CD14-positive monocyte (primary cell): ENCODE data around the gene OR4D6. TPM values are rescaled to one million over a fixed set of nuclear protein-coding genes. Genes with fewer than 3 reads are reported as not detected.

Experiments
- DNase-seq, 3 donors: peaks; one replicate each; pipeline ENCODE4 v3.0.0-alpha.2; 2011 to 2022
- H2AFZ ChIP-seq: 2 replicates; pipeline ENCODE4 v1.6.0; 2012; ENCODE audit warnings: mild to moderate bottlenecking, low read depth, low read length, inconsistent platforms; ENCODE audit not compliant: insufficient read depth, poor library complexity, severe bottlenecking
- H3K27ac ChIP-seq, 2 donors: 1 replicate in 1 of 2; 2 replicates in 1 of 2; pipeline ENCODE4 v1.5.1; 2012 to 2013; ENCODE audit warnings: low read length in 2 of 2, control low read depth in 1 of 2, inconsistent platforms in 1 of 2, low read depth in 1 of 2, mild to moderate bottlenecking in 1 of 2
- H3K27me3 ChIP-seq, 2 donors: one replicate each; pipeline versions ENCODE4 v1.6.0 to v1.6.1; 2011 to 2013; ENCODE audit warnings: low read length in 2 of 2; ENCODE audit not compliant: control insufficient read depth in 2 of 2, insufficient read depth in 2 of 2
- H3K36me3 ChIP-seq, 2 donors: replicated peaks in 1 of 2; 1 replicate in 1 of 2; 2 replicates in 1 of 2; pipeline versions ENCODE4 v1.5.1 to v1.6.1; 2012 to 2013; ENCODE audit warnings: low read length in 2 of 2, control low read depth in 1 of 2, inconsistent platforms in 1 of 2, mild to moderate bottlenecking in 1 of 2; ENCODE audit not compliant: insufficient read depth in 2 of 2, control insufficient read depth in 1 of 2
- H3K4me1 ChIP-seq, 2 donors: 1 replicate in 1 of 2; 2 replicates in 1 of 2; pipeline versions ENCODE4 v1.5.1 to v1.6.1; 2012 to 2013; ENCODE audit warnings: low read length in 2 of 2, control low read depth in 1 of 2, inconsistent platforms in 1 of 2, mild to moderate bottlenecking in 1 of 2, moderate library complexity in 1 of 2; ENCODE audit not compliant: insufficient read depth in 2 of 2, control insufficient read depth in 1 of 2
- H3K4me2 ChIP-seq: replicated peaks from 2 replicates; pipeline ENCODE3; 2012; ENCODE audit warnings: low read length, moderate library complexity, mild to moderate bottlenecking; ENCODE audit not compliant: poor library complexity, severe bottlenecking; ENCODE audit errors: extremely low read depth
- H3K4me3 ChIP-seq, 3 experiments: fragments of 200-600 bp in 1 of 3; sonication (generic) in 1 of 3; replicated peaks in 1 of 3; 1 replicate in 2 of 3; 2 replicates in 1 of 3; pipeline ENCODE4 v1.5.1; 2011 to 2013; ENCODE audit warnings: low read length in 3 of 3, mild to moderate bottlenecking in 3 of 3, control low read depth in 2 of 3, low read depth in 2 of 3, inconsistent platforms in 1 of 3, moderate library complexity in 1 of 3
- H3K79me2 ChIP-seq: 2 replicates; pipeline ENCODE4 v1.6.0; 2012; ENCODE audit warnings: mild to moderate bottlenecking, control low read depth, inconsistent platforms, low read length, moderate library complexity; ENCODE audit not compliant: insufficient read depth
- H3K9ac ChIP-seq: 2 replicates; pipeline ENCODE4 v1.6.0; 2017; ENCODE audit warnings: low read length, mild to moderate bottlenecking; ENCODE audit not compliant: insufficient read depth, poor library complexity, severe bottlenecking
- H3K9me3 ChIP-seq, 2 donors: replicated peaks in 1 of 2; 1 replicate in 1 of 2; 2 replicates in 1 of 2; pipeline versions ENCODE4 v1.5.1 to v1.6.1; 2012 to 2013; ENCODE audit warnings: low read length in 2 of 2, control low read depth in 1 of 2; ENCODE audit not compliant: control insufficient read depth in 1 of 2, insufficient read depth in 1 of 2
- H4K20me1 ChIP-seq: 2 replicates; pipeline ENCODE4 v1.6.0; 2012; ENCODE audit warnings: mild to moderate bottlenecking, low read length, control low read depth, moderate library complexity; ENCODE audit not compliant: insufficient read depth
- H3K27ac Mint-ChIP-seq, 7 donors: one replicate each; pipeline ENCODE4 v1.8.0; 2020; ENCODE audit warnings: mild to moderate bottlenecking in 7 of 7, mixed read lengths in 7 of 7, moderate library complexity in 6 of 7, inconsistent platforms in 2 of 7
- H3K27me3 Mint-ChIP-seq, 3 donors: one replicate each; pipeline ENCODE4 v1.8.0; 2021 to 2022; ENCODE audit warnings: low read depth in 3 of 3, mild to moderate bottlenecking in 3 of 3, mixed read lengths in 3 of 3, moderate library complexity in 3 of 3, inconsistent platforms in 1 of 3
- H3K36me3 Mint-ChIP-seq, 2 donors: one replicate each; pipeline ENCODE4 v1.8.0; 2020; ENCODE audit warnings: mixed read lengths in 2 of 2, inconsistent platforms in 1 of 2, mild to moderate bottlenecking in 1 of 2
- H3K4me1 Mint-ChIP-seq: one replicate; pipeline ENCODE4 v1.8.0; 2020; ENCODE audit warnings: mild to moderate bottlenecking, mixed read lengths
- H3K4me3 Mint-ChIP-seq, 2 donors: one replicate each; pipeline ENCODE4 v1.8.0; 2020; ENCODE audit warnings: mild to moderate bottlenecking in 2 of 2, mixed read lengths in 2 of 2, moderate library complexity in 1 of 2
- H3K9me3 Mint-ChIP-seq, 7 donors: one replicate each; pipeline ENCODE4 v1.8.0; 2020 to 2022; ENCODE audit warnings: mixed read lengths in 7 of 7, mild to moderate bottlenecking in 6 of 7, moderate library complexity in 6 of 7, inconsistent platforms in 2 of 7
- CTCF ChIP-seq: fragments of 200-600 bp; IDR thresholded peaks from one replicate; pipeline ENCODE4 v1.8.0; 2022; ENCODE audit warnings: antibody characterized with exemption, mild to moderate bottlenecking
- WGBS: methylation state at CpG from one replicate; pipeline ENCODE4 v1.1.5; 2013; ENCODE audit warnings: missing lambda C conversion rate; ENCODE audit not compliant: insufficient coverage; 5-methylcytosine and 5-hydroxymethylcytosine counted together
- intact Hi-C, 2 donors: fragments of 100-400 bp; cut with micrococcal nuclease; formaldehyde crosslinking; loops; one replicate each; pipeline versions ENCODE4 v1.15.0 to v1.15.1; 2023
- polyA plus RNA-seq, 3 donors: library from polyadenylated mRNA; depleted of rRNA in 1 of 3; unstranded in 2 of 3; stranded (reverse) in 1 of 3; fragments of 300-500 nt in 2 of 3; fragments of >200 nt in 1 of 3; fragmentation: Illumina TruSeq in 2 of 3; gene quantifications; 1 replicate in 2 of 3; 2 replicates in 1 of 3; pipeline ENCODE4 v1.2.3, GENCODE V29; 2012 to 2021

OR4D6 gene
- polyA plus RNA-seq, 3 donors: not detected

- DNase-seq: peak; percentile 66 to 78 (median 66)
- no peaks in the 10 kb centered on the region for H3K36me3 Mint-ChIP-seq
- Histone ChIP-seq H3K27me3 (no peaks in the 10 kb centered on the region), H3K36me3 (no peaks in the 10 kb centered on the region), H3K9ac (no peak overlapping the region), H3K79me2 (no peaks in the 10 kb centered on the region), H4K20me1 (no peaks in the 10 kb centered on the region), H3K4me1 (no peaks in the 10 kb centered on the region), H2AFZ (no peak overlapping the region), H3K9me3 (no peaks in the 10 kb centered on the region), H3K4me3 (no peak overlapping the region), H3K27ac (no peak overlapping the region), H3K4me2 (no peak overlapping the region)
- no peak overlapping the region for H3K27ac Mint-ChIP-seq
- H3K4me1 Mint-ChIP-seq: no peaks in the 10 kb centered on the region
- H3K27me3 Mint-ChIP-seq: peaks cover 0 to 3% (median 1%) of the 10 kb centered on the region in 3 donors
- peak; percentile 89 for TF ChIP-seq CTCF
- no peak overlapping the region for H3K4me3 Mint-ChIP-seq
- H3K9me3 Mint-ChIP-seq: no peaks in the 10 kb centered on the region
- intact Hi-C loops: loop anchor here (2.0 to 10.0 kb wide), 4 partner anchors 138 to 259 kb away; partner anchors contain the start of gene DTX4 (in 1 of the 2)
- WGBS: 100% methylated on average over 1 of the region's 4 CpGs
Observed at GRCh38 chr11:59429924-59430516, 26.7 kb upstream of the OR4D6 start.

- Mint-ChIP-seq H3K36me3 (no peaks in the 10 kb centered on the region), H3K4me3 (no peak within 1 kb of the TSS), H3K27me3 (peaks cover 0 to 5% (median 1%) of the 10 kb centered on the region in 3 donors), H3K27ac (no peak within 1 kb of the TSS), H3K9me3 (no peaks in the 10 kb centered on the region), H3K4me1 (peaks cover 6% of the 10 kb centered on the region)
- Histone ChIP-seq H3K79me2 (no peaks in the 10 kb centered on the region), H3K27me3 (no peaks in the 10 kb centered on the region), H3K4me3 (no peak within 1 kb of the TSS), H3K27ac (no peak within 1 kb of the TSS), H2AFZ (no peak within 1 kb of the TSS), H3K9me3 (no peaks in the 10 kb centered on the region), H3K9ac (no peak within 1 kb of the TSS), H3K36me3 (no peaks in the 10 kb centered on the region), H4K20me1 (no peaks in the 10 kb centered on the region), H3K4me2 (no peak within 1 kb of the TSS), H3K4me1 (peaks cover 3 to 5% of the 10 kb centered on the region in 2 donors)
- TF ChIP-seq CTCF: no peak
- no peak for DNase-seq
- WGBS: no CpG with 5 or more reads among the region's 3 CpGs
- intact Hi-C loops: no loop called here
Observed at GRCh38 chr11:59436169-59436568, 20.6 kb upstream of the OR4D6 start, which contains the start of gene OR5A1. OR5A1 (plus strand) TSS chr11:59436469; CDS start chr11:59443169, 6,700 bp downstream.
